ENCODE results near the gene SNAI1.
"Not testable (repeated sequence)": the region's sequence is repeated elsewhere in the genome, so short reads cannot be mapped to it uniquely, and the experiment has no call there.

SNAI1 gene

DNA sequence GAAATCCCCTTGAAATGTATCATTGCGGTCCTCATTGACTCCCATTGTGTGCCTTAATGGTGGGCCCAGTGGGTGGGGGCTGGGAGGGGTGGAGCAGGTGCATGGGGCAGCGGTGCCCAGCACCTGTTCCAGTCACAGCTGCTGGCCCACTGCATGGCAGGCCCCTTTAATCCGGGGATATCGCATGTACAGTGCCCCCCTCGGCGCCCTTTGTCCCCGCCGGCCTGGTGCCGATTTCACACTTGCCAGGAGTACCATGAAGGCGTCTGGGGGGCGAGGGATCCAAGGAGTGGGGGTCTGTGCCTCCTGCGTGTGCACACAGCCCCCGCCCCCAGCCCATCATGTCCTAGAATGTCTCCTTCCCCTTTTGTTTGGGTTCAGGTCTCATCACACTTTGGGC is 2.8 kb downstream of the SNAI1 start:
- no peak for DNase-seq (ENCODE audit: low read depth in 2 of 3, low spot score in 1 of 3)

DNA sequence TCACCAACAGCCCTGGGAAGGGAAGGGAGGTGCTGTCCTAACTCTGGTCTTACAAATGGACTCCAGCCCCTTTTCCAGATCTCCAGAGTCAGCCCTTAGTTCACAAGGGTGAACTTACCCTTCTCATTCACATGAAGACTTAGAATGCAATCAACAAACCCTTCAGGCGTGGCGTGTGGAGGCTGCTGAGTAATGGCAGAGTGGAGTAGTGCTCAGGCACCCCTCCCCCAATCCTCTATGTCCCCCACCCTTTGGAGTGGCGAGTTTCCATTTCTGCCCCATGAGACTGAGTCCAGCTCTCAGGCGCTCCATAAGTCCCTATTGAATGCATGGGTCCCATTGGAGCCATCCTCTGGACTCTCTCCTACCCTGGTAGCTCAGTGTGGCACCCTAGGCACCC is 3.3 kb downstream of the SNAI1 start:
- DNase-seq (ENCODE audit: low read depth in 2 of 3, low spot score in 1 of 3), result no peak

DNA sequence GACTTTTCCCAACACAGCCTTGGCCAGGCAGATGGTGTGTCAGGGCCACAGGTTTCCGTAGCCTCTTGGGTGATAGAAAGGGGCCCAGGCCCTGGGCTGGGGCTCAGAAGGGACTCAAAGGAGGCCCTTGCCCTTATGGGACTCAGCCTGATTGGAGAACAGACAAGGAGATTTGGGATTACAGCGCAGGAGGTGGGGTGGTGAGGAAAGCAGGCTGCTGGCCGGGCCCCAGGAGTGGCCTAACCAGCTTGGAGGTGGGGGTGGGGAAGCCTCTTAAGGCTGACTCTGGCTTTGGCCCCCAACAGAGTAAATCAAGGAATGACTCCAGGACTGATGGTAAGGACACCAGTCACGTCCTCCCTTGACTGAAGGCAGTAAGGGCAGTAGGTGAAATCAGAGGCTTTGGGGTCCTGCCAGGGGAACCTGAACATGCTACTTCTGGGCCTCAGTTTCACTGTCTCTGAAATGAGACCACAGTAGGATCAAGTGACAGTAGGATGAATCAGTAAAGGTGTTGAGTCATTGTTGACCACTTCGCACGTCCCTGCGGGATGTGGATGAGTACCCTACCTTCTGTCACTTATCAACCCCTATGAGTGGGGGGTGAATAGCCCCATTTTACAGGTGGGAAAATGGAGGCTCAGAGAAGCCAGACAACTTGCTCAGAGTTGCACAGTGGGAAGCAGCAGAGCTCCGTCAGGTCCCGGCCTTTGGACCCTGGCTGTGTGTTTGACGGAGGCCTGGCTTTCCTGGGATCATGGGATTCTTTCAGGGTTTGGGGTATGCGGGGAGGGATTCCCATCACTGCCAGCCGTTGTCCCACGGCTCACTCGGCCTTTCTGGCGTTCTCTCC is 4.5 kb downstream of the SNAI1 start:
- no peak for DNase-seq (ENCODE audit: low read depth in 2 of 3, low spot score in 1 of 3)

DNA sequence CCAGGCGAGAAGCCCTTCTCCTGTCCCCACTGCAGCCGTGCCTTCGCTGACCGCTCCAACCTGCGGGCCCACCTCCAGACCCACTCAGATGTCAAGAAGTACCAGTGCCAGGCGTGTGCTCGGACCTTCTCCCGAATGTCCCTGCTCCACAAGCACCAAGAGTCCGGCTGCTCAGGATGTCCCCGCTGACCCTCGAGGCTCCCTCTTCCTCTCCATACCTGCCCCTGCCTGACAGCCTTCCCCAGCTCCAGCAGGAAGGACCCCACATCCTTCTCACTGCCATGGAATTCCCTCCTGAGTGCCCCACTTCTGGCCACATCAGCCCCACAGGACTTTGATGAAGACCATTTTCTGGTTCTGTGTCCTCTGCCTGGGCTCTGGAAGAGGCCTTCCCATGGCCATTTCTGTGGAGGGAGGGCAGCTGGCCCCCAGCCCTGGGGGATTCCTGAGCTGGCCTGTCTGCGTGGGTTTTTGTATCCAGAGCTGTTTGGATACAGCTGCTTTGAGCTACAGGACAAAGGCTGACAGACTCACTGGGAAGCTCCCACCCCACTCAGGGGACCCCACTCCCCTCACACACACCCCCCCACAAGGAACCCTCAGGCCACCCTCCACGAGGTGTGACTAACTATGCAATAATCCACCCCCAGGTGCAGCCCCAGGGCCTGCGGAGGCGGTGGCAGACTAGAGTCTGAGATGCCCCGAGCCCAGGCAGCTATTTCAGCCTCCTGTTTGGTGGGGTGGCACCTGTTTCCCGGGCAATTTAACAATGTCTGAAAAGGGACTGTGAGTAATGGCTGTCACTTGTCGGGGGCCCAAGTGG is 5.3 kb downstream of the SNAI1 start:
- no peak for DNase-seq (ENCODE audit: low read depth in 2 of 3, low spot score in 1 of 3)

DNA sequence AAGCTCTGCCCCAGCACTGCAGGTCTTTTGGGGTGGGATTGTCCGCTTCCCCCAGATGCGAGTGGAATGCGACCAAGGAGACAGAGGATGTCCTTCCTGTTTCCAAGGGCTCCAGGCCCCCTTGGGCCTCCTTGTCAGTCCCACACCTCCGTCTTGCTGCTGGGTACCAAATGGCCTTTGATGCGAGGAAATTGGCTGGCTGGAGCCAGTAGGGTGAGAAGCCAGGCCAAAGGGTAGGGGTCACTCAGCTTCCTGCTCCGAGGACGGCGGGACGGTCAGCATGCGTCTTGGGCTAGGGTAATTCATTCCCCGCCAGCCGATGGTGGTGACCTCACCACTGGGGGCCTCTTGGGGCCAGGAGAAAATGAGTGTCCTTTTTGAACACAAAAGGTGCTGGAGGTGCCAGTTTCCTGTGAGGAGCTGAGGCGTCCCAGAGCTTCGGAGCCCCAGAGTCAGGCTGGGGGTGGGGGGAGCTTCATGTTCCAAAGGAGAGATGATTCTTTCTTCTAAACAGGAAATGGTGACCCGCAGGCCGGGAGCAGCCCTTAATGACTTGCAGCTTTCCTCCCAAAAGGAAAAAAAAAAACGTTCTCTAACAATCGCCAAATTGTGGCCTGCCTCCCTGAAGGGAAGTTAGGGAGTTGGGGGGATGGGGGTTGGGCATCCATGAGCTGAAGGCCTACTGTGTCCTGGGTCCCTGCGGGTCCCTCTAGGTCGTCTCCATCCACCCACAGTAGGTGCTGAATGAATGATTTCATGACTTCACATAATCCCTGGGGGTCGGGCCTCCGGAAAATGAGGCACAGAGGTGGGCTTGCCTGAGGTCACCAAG is 6.7 kb downstream of the SNAI1 start:
- DNase-seq (ENCODE audit: low read depth in 2 of 3, low spot score in 1 of 3), result no peak

DNA sequence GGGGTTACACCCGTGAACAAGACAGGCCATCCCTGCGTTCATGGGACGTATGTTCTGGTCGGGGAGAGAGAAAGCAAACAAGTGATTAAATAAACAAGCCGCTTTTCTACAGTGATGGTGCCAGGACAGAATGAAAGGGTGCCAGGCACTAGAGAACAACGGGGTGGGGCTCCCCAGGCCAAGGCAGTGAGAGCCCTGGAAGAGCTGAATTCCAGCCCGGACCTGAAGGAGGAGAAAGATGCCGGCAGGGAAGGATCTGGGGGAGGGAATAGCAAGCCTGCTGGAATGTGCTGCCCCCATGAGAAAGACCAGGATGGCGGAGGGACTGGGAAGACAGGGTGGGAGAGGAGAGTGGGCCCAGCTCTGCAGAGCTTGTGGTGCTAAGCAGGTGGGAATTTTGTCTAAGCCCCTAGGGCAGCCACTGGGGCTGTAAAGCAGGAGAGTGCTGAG is 7.5 kb downstream of the SNAI1 start:
- DNase-seq (ENCODE audit: low read depth in 2 of 3, low spot score in 1 of 3), result no peak

DNA sequence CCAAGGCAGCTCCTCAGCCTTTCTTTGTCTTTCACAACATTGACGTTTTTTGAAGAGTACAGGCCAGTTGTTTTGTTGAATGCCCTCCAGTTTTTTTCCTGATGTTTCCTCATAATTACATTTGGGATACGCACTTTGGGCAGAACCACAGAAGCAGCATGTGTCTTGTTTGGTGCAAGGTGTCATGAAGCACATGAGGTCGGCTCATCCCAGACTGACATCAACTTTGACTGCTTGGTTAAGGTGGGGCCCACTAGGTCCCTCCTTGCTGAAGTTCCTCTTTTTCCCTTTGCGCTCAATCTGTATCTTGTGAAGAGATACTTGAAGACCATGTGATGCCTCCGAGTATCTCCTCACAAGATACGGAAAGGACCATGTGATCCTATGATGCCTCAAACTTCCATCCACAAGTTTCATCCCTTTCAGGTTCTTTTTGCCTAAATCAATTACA is 10.5 kb downstream of the SNAI1 start:
- DNase-seq (ENCODE audit: low read depth in 2 of 3, low spot score in 1 of 3), result no peak

DNA sequence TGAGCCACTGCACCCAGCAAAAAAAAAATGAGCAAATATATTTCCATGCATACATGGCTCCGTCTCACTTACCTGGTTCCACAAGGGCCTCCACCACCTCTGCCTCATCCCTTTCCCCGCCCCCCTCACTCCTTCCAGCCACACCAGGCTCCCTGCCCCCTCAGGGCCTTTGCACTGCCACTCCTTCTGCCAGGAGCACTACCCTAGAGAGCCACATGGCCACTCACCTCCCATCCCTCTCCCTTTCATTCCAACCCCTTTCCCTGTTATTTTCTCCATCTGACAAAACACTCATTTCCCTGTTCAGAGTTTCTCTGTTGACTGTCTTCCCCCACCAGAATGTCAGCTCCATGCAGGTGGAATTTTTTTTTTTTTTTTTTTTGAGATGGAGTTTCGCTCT is 12.8 kb downstream of the SNAI1 start:
- no peak for DNase-seq (ENCODE audit: low read depth in 2 of 3, low spot score in 1 of 3)

DNA sequence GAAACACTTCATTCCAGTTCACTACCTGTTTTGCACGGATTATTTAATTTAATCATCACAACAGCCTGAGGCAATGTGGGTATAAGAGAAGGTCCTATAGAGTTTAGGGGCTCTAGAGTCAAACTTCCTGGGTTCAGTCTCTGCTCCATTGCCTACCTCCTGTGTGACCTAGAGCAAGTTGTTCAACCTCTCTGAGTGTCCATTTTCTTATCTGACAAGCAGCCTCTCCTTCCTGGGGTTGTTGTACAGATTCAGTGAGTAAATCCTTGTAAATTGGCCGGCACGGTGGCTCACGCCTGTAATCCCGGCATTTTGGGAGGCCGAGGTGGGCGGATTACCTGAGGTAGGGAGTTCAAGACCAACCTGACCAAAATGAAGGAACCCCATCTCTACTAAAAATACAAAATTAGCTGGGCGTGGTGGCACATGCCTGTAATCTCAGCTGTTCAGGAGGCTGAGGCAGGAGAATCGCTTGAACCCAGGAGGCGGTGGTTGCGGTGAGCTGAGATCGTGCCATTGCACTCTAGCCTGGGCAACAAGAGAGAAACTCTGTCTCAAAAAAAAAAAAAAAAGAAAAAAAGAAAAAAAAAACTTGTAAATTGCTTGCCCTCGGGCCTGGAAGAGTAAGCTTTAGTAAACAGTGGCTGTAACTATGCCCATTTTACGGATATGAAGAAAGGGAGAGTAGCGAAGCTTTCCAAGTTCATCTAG is 15.9 kb downstream of the SNAI1 start:
- not testable (repeated sequence) for DNase-seq (ENCODE audit: low read depth in 2 of 3, low spot score in 1 of 3)

DNA sequence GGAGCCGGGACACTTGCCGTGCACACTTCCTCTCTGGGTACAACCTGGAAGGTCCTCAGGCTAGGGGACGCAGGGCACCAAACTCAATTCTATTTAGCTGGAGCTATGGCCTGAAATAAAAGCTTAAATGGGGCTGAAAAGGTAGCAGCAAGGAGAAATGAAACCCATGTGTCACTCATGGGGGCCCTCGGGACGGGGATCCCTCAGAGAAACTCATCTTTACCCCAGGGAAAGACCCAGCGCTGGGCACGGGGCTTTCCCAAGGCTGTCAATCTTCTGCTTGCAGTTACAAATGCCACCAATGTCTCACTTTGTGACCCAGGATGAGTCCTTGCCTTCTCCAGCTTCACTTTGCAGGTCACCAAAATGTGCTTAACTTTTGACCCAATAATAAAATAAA is 16.5 kb downstream of the SNAI1 start:
- DNase-seq (ENCODE audit: low read depth in 2 of 3, low spot score in 1 of 3), result peak in 1 of 3 donors; percentile 38

DNA sequence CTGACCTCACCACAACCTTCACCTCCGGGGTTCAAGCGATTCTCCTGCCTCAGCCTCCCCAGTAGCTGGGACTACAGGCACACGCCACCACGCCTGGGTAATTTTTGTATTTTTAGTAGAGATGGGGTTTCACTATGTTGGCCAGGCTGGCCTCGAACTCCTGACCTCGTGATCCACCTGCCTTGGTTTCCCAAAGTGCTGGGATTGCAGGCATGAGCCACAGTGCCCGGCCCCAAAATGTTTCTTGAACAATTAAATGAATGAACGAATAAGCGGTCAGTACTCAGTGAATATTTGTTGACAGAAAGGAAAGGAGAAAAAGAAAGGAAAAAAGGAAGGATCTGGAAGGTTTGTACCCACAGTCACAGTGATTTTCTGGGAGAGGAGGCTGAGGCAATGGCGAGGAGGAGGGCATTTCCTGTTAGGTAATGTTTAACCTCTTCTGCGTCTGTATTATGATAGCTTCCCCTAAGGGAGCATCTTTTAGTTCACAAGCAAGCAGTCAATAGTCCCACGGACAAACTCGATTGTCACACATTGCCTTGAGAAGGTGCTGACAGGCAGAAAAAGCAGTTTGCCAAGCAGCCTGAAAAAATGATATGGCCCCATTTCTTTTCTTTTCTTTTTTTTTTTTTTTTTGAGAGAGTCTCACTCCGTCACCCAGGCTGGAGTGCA is 17.9 kb downstream of the SNAI1 start:
- not testable (repeated sequence) for DNase-seq (ENCODE audit: low read depth in 2 of 3, low spot score in 1 of 3)

DNA sequence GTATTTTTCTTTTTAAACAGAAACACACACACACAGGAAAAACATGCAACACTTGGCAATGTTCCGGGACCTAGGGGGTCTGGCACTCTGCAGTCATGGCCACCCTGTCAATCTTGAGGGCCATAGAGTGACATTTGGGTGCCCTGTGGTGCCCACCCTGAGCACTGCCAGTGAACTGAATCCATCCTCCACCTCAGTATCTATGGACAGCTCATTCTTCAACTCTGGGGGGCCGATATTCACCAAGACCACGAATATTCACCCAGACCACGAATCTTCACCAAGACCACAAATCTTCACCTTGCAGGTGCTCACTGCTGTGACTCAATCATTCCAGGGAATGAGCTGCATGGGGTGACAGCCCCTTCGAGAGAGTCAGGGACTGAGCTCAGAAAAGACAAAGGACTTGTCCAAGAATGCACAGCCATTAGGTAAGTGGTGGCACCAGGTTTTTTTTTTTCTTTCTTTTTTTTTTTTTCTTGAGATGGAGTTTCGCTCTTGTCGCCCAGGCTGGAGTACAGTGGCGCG is 19.1 kb downstream of the SNAI1 start:
- DNase-seq (ENCODE audit: low read depth in 2 of 3, low spot score in 1 of 3), result no peak

DNA sequence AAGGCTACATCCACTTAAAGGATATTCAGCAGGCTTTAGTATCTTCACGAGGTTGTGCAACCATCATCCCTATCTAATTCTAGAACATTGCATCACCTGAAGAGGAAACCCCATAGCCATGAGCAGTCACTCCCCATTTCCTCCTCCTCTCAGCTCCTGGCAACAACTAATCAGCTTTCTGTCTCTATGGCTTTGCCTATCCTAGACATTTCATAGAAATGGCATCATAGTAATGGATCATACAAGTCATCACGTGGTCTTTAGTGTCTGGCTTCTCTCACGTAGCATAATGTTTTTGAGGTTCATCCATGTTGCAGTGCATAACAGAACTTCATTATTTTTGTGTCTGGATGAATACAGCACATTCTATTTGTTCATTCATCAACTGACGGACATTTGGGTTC is 20.5 kb downstream of the SNAI1 start:
- no peak for DNase-seq (ENCODE audit: low read depth in 2 of 3, low spot score in 1 of 3)

DNA sequence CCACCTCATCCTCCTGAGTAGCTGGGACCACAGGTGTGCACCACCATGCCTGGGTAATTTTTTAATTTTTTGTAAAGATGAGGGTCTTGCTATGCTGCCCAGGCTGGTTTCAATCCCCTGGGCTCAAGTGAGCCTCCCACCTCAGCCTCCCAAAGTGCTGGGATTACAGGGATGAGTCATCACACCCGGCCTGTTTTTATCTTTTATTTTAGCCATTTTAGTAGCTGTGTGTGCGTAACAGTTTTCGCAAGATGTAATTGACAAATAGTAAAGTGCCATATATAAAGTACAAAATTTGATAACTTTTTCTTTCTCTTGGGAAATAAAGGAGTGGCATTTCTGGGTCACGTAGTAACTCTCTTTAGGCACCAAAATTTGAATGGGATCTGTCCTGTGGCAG is 21.4 kb downstream of the SNAI1 start:
- DNase-seq (ENCODE audit: low read depth in 2 of 3, low spot score in 1 of 3), result no peak

DNA sequence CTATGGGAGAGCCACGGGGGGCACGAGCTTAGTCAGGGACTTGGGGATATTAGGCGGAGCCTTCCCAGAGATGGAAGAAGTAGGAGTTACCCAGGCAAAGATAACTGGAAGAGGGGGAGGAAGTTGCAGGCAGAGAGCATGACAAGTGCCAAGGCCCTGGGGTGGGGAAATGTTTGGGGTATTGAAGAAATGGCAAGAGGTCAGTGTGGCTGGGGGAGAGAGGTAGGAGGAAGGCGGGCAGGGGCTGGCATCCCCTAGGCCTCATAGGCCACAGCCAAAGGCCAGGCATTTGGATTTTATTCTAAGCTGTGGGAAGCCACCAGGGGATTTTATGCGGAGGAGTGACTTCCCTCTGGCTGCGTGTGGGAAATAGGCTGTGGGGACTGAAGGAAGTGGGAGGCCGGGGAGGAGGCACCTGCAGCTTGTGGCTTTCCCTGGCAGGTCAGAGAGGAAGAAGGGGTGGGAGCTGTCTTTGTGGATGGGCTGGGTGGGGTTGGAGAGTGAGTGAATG is 22.7 kb downstream of the SNAI1 start:
- no peak for DNase-seq (ENCODE audit: low read depth in 2 of 3, low spot score in 1 of 3)

DNA sequence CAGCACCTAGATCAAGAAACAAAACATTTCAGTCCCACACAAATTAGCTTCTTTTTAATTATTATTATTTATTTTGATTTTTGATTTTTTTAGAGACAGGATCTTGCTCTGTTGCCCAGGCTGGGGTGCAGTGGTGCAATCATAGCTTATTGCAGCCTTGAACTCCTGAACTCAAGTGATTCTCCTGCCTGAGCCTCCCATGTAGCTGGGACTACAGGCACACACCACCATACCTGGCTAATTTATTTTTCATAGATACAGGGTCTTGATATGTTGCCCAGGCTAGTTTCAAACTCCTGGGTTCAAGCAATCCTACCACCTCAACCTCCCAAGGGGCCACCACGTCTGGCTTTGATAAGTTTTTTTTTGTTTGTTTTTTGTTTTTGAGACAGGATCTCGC is 24.6 kb downstream of the SNAI1 start:
- DNase-seq (ENCODE audit: low read depth in 2 of 3, low spot score in 1 of 3), result no peak

DNA sequence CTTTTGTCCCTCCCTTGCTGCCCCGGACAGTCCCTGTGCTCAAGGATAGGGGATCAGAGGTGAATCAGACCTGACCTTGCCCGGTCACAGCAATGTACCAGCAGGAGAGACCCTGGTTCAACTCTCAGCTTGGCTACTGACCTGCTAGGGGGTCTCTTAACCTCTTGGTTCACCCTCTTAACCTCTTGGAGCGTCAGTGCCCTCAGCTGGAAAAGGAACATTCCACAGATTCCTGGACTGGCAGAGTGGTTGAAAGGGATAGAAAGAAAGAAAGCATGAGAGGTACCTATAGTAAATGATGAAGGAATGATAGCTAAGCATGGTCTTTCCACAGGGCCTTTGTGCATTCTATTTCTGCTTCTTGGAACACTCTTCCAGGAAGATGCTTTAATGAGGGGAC is 25.2 kb downstream of the SNAI1 start:
- no peak for DNase-seq (ENCODE audit: low read depth in 2 of 3, low spot score in 1 of 3)

DNA sequence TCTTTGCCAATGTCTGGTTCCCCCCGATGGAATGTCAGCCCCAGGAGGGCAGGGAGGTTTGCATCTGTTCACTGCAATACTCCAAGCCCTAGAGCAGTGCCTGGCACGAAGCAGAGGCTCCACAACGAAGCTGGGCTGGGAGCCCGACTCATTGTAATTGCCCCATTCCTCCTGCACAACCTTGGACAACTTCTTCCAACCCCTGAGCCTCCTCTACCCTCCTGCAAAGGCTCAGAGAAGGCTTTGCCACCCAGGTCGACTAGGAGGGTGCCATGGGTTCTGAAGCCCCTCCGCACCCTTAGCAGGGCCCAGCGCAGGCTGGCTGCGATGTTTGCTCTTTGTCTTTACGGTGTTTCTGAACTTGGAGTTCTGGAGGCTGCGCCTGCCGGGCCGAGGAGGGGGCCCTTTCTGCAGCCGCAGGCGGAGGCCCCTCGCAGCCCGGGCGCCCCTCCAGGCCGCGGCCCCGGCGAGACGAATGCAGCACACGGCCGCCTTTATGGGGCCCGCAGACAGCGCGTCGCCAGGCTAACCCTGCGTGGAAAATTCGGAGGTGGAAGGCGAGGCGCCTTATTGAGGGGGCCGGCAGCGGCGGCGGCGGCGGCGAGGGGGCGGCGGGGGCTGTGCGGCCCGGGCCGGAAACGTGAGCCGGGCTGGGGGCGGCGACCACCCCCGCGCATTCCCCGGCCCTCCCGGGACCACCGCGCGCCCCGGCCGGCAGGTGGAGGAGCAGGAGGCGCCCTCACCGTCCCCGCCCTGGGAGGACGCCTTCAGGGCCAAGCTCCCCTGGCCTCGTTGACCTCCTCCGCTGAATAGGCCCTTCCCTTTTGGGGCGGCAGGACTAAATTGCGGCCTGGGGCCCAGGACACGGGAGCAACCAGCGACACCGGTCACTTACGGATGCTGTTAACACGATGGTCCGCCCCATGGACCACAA is 27.0 kb downstream of the SNAI1 start:
- DNase-seq (ENCODE audit: low read depth in 2 of 3, low spot score in 1 of 3), result no peak

DNA sequence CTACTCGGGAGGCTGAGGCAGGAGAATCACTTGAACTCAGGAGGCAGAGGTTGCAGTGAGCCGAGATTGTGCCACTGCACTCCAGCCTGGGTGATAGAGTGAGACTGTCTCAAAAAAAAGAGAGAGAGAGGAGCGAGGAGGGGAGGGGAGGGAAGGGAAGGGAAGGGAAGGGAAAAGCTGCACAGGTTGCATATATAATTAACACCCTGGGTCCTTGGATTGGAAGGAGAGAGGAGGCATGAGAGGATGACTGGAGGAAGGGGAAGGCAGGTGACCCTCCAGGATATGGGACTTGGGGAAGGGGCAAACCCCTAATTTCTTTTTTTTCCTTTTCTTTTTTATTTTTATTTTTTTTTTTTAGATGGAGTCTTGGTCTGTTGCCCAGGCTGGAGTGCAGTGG is 28.8 kb downstream of the SNAI1 start:
- DNase-seq (ENCODE audit: low read depth in 2 of 3, low spot score in 1 of 3), result not testable (repeated sequence)
